ENCODE results near the gene KCNIP4.

- TF ChIP-seq CTCF (conservative IDR thresholded peaks at IDR 0.05; ENCODE audit: low read depth in 2 of 2) (no peak), POLR2AphosphoS5 (IDR thresholded peaks at IDR 0.05; ENCODE audit: low read depth) (no peak), EZH2 (IDR thresholded peaks at IDR 0.05; ENCODE audit: low read depth, unreplicated experiment) (no peak), REST (IDR thresholded peaks at IDR 0.05; ENCODE audit: unreplicated experiment) (no peak), JUNB (IDR thresholded peaks at IDR 0.05; ENCODE audit: unreplicated experiment) (no peak), ZNF331 (CRISPR knock-in tag; IDR thresholded peaks at IDR 0.05; ENCODE audit: low read depth) (no peak), CREB1 (CRISPR knock-in tag; IDR thresholded peaks at IDR 0.05; ENCODE audit: low read depth) (no peak), EZH2phosphoT487 (IDR thresholded peaks at IDR 0.05; ENCODE audit: unreplicated experiment) (no peak), STAT1 (IDR thresholded peaks at IDR 0.05; ENCODE audit: unreplicated experiment) (no peak)
Observed at GRCh38 chr4:21226637-21227538, 721.7 kb downstream of the KCNIP4 start.
